H1 (cell line): ENCODE data around the gene PGM2L1. TPM values are rescaled to one million over a fixed set of nuclear protein-coding genes. Genes with fewer than 3 reads are reported as not detected.

Source experiments
- BRCA1 ChIP-seq: IDR thresholded peaks from 2 replicates; pipeline ENCODE4 v1.6.1; 2012; ENCODE audit warnings: low read depth, low read length, improper control_type of control experiment
- CHD2 ChIP-seq: IDR thresholded peaks from 2 replicates; pipeline ENCODE4 v1.6.1; 2012; ENCODE audit warnings: low read length, improper control_type of control experiment
- EP300 ChIP-seq, 2 experiments: IDR thresholded peaks; 1 replicate in 1 of 2; 2 replicates in 1 of 2; pipeline ENCODE4 v1.6.1; 2011 to 2012; ENCODE audit warnings: low read depth in 2 of 2, low read length in 2 of 2, mild to moderate bottlenecking in 2 of 2, borderline replicate concordance in 1 of 2, inconsistent platforms in 1 of 2, moderate library complexity in 1 of 2
- EZH2 ChIP-seq: fragments of 200-600 bp; sonication (generic); IDR thresholded peaks from 2 replicates; pipeline ENCODE4 v1.7.1; 2012; ENCODE audit warnings: low read depth, mild to moderate bottlenecking, moderate library complexity, low read length, inconsistent platforms; ENCODE audit not compliant: severe bottlenecking
- FOSL1 ChIP-seq: IDR thresholded peaks from 2 replicates; pipeline ENCODE4 v1.6.1; 2011; ENCODE audit warnings: mild to moderate bottlenecking, low read depth, low read length, moderate library complexity; ENCODE audit not compliant: insufficient read depth
- GTF2F1 ChIP-seq: IDR thresholded peaks from 2 replicates; pipeline ENCODE4 v1.6.1; 2012; ENCODE audit warnings: low read depth, low read length, improper control_type of control experiment, borderline replicate concordance
- HDAC6 ChIP-seq: IDR thresholded peaks from one replicate; pipeline ENCODE4 v1.7.1; 2012; ENCODE audit warnings: low read depth, mild to moderate bottlenecking, inconsistent platforms, low read length, moderate library complexity
- JUN ChIP-seq: IDR thresholded peaks from 2 replicates; pipeline ENCODE4 v1.6.1; 2011; ENCODE audit warnings: low read depth, mild to moderate bottlenecking, improper control_type of control experiment, low read length
- JUND ChIP-seq: IDR thresholded peaks from 2 replicates; pipeline ENCODE4 v1.6.1; 2011; ENCODE audit warnings: mild to moderate bottlenecking, improper control_type of control experiment, low read length
- KDM4A ChIP-seq: IDR thresholded peaks from one replicate; pipeline ENCODE4 v1.7.1; 2012; ENCODE audit warnings: low read depth, mild to moderate bottlenecking, moderate library complexity, low read length, inconsistent platforms; ENCODE audit not compliant: severe bottlenecking
- KDM5A ChIP-seq: fragments of 200-600 bp; IDR thresholded peaks from 2 replicates; pipeline ENCODE4 v1.7.1; 2012; ENCODE audit warnings: mild to moderate bottlenecking, low read length, inconsistent platforms, mixed read lengths
- MAFK ChIP-seq: IDR thresholded peaks from 2 replicates; pipeline ENCODE4 v1.6.1; 2012; ENCODE audit warnings: low read depth, mild to moderate bottlenecking, improper control_type of control experiment, low read length
- NRF1 ChIP-seq: IDR thresholded peaks from 2 replicates; pipeline ENCODE4 v1.6.1; 2011; ENCODE audit warnings: mild to moderate bottlenecking, low read depth, low read length, improper control_type of control experiment
- RNF2 ChIP-seq: fragments of 200-900, 300-1000 bp; sonication (generic); IDR thresholded peaks from 2 replicates; pipeline ENCODE4 v1.7.1; 2016; ENCODE audit warnings: borderline replicate concordance, low read depth, mild to moderate bottlenecking, antibody characterized with exemption, low read length; ENCODE audit not compliant: poor library complexity, severe bottlenecking; ENCODE audit errors: missing control alignments
- RXRA ChIP-seq: IDR thresholded peaks from 2 replicates; pipeline ENCODE4 v1.6.1; 2011; ENCODE audit warnings: low read depth, mild to moderate bottlenecking, low read length, moderate library complexity; ENCODE audit not compliant: insufficient read depth
- SAP30 ChIP-seq: fragments of 300-600 bp; sonication (generic); IDR thresholded peaks from 2 replicates; pipeline ENCODE4 v1.7.1; 2012; ENCODE audit warnings: low read length, moderate library complexity, mild to moderate bottlenecking, inconsistent platforms; ENCODE audit not compliant: insufficient read depth, insufficient replicate concordance
- SIN3A ChIP-seq, 2 experiments: IDR thresholded peaks in 1 of 2; conservative IDR thresholded peaks in 1 of 2; 2 replicates each; pipeline ENCODE4 v1.6.1; 2011 to 2012; ENCODE audit warnings: low read length in 2 of 2, improper control_type of control experiment in 1 of 2, low read depth in 1 of 2, mild to moderate bottlenecking in 1 of 2
- SP1 ChIP-seq: IDR thresholded peaks from 2 replicates; pipeline ENCODE4 v1.6.1; 2011; ENCODE audit warnings: low read depth, low read length
- SP4 ChIP-seq: IDR thresholded peaks from 2 replicates; pipeline ENCODE4 v1.6.1; 2012; ENCODE audit warnings: low read length, inconsistent platforms
- TAF7 ChIP-seq: optimal IDR thresholded peaks from 2 replicates; pipeline ENCODE3; 2011; ENCODE audit warnings: low read depth, mild to moderate bottlenecking, inconsistent platforms, low read length, moderate library complexity, borderline replicate concordance
- TBP ChIP-seq: IDR thresholded peaks from 2 replicates; pipeline ENCODE4 v1.6.1; 2011; ENCODE audit warnings: low read depth, low read length, improper control_type of control experiment
- polyA plus RNA-seq, 7 experiments: library from polyadenylated mRNA; depleted of rRNA in 3 of 7; stranded (reverse) in 5 of 7; unstranded in 2 of 7; fragments of >200 nt in 5 of 7; fragments of 200-250 nt in 2 of 7; gene quantifications; 1 replicate in 5 of 7; 2 replicates in 1 of 7; 4 replicates in 1 of 7; pipeline versions ENCODE4 v1.2.1 to v1.2.3, GENCODE V29; 2011 to 2013; ENCODE audit warnings: missing spikeins in 2 of 7, mixed read lengths in 2 of 7
- total RNA-seq: library from RNA; stranded (reverse); fragmentation: NEBNext Ultra II Directional; extraction: Animal tissue kit (Norgen Biotek cat#: 25700); gene quantifications from 2 replicates; pipeline ENCODE4 v1.2.1, GENCODE V29; 2021
- TF ChIP-seq, protein P1 (sequence below): IDR thresholded peaks from 2 replicates; pipeline ENCODE4 v1.6.1; 2012; ENCODE audit warnings: inconsistent platforms

The PGM2L1 gene
- total and polyA plus RNA-seq, 2 of the 8 experiments (the other 6 are each of a cell fraction or from before 2014, with no cell fraction given): 5.0 to 42.7 TPM

DNA sequence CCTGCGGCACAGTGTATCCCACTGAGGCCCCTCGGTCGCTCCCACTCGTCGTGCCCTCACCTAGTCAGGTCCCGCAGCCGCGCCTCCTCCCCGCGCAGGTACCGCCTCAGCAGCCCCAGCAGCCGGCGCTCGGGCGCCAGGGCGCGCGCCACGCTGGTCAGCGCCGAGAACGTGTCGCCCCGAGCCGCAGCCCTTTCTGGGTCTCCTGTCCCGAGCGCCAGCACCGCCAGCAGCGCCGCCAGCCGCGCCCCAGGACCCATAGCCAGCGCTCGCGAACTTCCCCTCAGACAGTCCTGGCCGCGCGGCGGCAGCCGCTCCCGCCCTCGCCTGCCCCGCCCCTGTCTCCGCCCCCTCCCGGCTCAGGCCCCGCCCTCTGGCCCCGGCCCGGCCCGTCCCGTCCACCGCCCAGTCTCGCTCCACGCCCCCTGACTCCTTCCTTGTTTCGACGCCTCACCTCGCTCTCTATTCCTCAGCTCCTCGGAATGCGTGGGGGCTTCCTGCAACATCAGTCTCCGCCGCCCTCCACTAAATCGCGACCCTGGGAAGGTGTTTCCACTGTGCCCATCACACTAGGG is 86.8 kb downstream of the PGM2L1 start, which contains the start of gene P4HA3 (continued):
- TF ChIP-seq HDAC6 (no peak), SP4 (no peak), KDM5A (no peak), MAFK (no peak), TBP (peak; percentile 76; the same call in 1 of the 2 replicates), KDM4A (peak; percentile 90), GTF2F1 (no peak), SP1 (no peak), NRF1 (no peak), CHD2 (no peak), JUND (no peak), SAP30 (no peak), BRCA1 (no peak), RNF2 (no peak), SIN3A (conservative IDR thresholded peaks at IDR 0.05 in 1 of 2, IDR thresholded peaks at IDR 0.05 in 1 of 2; ENCODE audit: low read depth in 1 of 2, low read length in 2 of 2) (no peak), RXRA (no peak), EZH2 (peak; percentile 23), FOSL1 (0 out of 2 replicates have a peak, but pooled peaks have one; percentile 30), TAF7 (no peak), EP300 (IDR thresholded peaks at IDR 0.05; ENCODE audit: borderline replicate concordance in 1 of 2, low read depth in 2 of 2, low read length in 2 of 2) (no peak), JUN (no peak)
- TF ChIP-seq, protein P1, sequence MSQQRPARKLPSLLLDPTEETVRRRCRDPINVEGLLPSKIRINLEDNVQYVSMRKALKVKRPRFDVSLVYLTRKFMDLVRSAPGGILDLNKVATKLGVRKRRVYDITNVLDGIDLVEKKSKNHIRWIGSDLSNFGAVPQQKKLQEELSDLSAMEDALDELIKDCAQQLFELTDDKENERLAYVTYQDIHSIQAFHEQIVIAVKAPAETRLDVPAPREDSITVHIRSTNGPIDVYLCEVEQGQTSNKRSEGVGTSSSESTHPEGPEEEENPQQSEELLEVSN: peak; percentile 87
